B cell (primary cell): Measurements from ENCODE around the gene SZT2. TPM values are rescaled to one million over a fixed set of nuclear protein-coding genes. Genes with fewer than 3 reads are reported as not detected.

Experiments
- ATAC-seq: fragments of 200-7000 bp; cut with Tn5 transposase; one replicate; pipeline ENCODE4 v1.10.0; 2021; ENCODE audit warnings: low read depth, mild to moderate bottlenecking, moderate number of reproducible peaks, moderate library complexity
- CTCF ChIA-PET: fragments of 350-600 bp; sonication (Branson Sonifier 250); formaldehyde crosslinking; loops from one replicate; lab custom pipeline; 2021; ENCODE audit warnings: antibody characterized with exemption, inconsistent platforms; lab: Charles Lee
- POLR2A ChIA-PET: fragments of 350-600 bp; sonication (Branson Sonifier 250); formaldehyde crosslinking; loops from one replicate; lab custom pipeline; 2021; ENCODE audit warnings: antibody characterized with exemption; lab: Charles Lee
- DNase-seq: peaks from one replicate; pipeline ENCODE4 v3.0.0; 2013
- H2AFZ ChIP-seq: 2 replicates; pipeline ENCODE4 v1.6.1; 2012; ENCODE audit warnings: mild to moderate bottlenecking, low read depth, low read length; ENCODE audit not compliant: insufficient read depth, poor library complexity, severe bottlenecking
- H3K27ac ChIP-seq, 2 donors: 1 replicate in 1 of 2; 2 replicates in 1 of 2; pipeline ENCODE4 v1.5.1; 2012 to 2013; ENCODE audit warnings: low read length in 2 of 2, mild to moderate bottlenecking in 2 of 2, moderate library complexity in 1 of 2
- H3K27me3 ChIP-seq, 4 experiments: fragments of 200-600 bp in 1 of 4; sonication (generic) in 1 of 4; replicated peaks in 1 of 4; 1 replicate in 2 of 4; 2 replicates in 2 of 4; pipeline versions ENCODE4 v1.6.1 to v1.7.0; 2013 to 2016; ENCODE audit warnings: low read length in 3 of 4, mild to moderate bottlenecking in 2 of 4, mixed read lengths in 1 of 4, moderate library complexity in 1 of 4; ENCODE audit not compliant: insufficient read depth in 4 of 4, control insufficient read depth in 3 of 4; ENCODE audit errors: control extremely low read depth in 1 of 4
- H3K36me3 ChIP-seq, 2 experiments: replicated peaks in 1 of 2; 1 replicate in 1 of 2; 2 replicates in 1 of 2; pipeline versions ENCODE4 v1.6.1 to v1.7.1; 2013; ENCODE audit warnings: low read length in 1 of 2; ENCODE audit not compliant: insufficient read depth in 2 of 2, control insufficient read depth in 1 of 2; ENCODE audit errors: control extremely low read depth in 1 of 2, extremely low read depth in 1 of 2
- H3K4me1 ChIP-seq, 2 donors: fragments of 200-600 bp in 1 of 2; sonication (generic) in 1 of 2; 1 replicate in 1 of 2; 2 replicates in 1 of 2; pipeline versions ENCODE4 v1.5.1 to v1.6.1; 2013 to 2017; ENCODE audit warnings: low read length in 2 of 2; ENCODE audit not compliant: control insufficient read depth in 2 of 2, insufficient read depth in 2 of 2
- H3K4me2 ChIP-seq: replicated peaks from 2 replicates; pipeline ENCODE3; 2012; ENCODE audit warnings: mild to moderate bottlenecking, low read depth, low read length; ENCODE audit not compliant: poor library complexity, severe bottlenecking
- H3K4me3 ChIP-seq, 5 experiments: fragments of 200-600 bp in 1 of 5; sonication (generic) in 1 of 5; 1 replicate in 3 of 5; 2 replicates in 2 of 5; pipeline versions ENCODE4 v1.5.1 to v1.7.0; 2011 to 2016; ENCODE audit warnings: low read length in 4 of 5, mild to moderate bottlenecking in 4 of 5, low read depth in 2 of 5, control low read depth in 1 of 5, moderate library complexity in 1 of 5; ENCODE audit not compliant: insufficient read depth in 1 of 5; ENCODE audit errors: control extremely low read depth in 1 of 5, extremely low read depth in 1 of 5
- H3K79me2 ChIP-seq: fragments of 200-600 bp; sonication (generic); one replicate; pipeline ENCODE4 v1.6.0; 2016; ENCODE audit warnings: low read length; ENCODE audit not compliant: control insufficient read depth, insufficient read depth
- H3K9ac ChIP-seq: fragments of 200-600 bp; sonication (generic); 2 replicates; pipeline ENCODE4 v1.6.1; 2017; ENCODE audit warnings: mild to moderate bottlenecking, low read length, moderate library complexity
- H3K9me3 ChIP-seq, 3 donors: one replicate each; pipeline versions ENCODE4 v1.6.1 to v1.7.1; 2013; ENCODE audit warnings: low read length in 2 of 3; ENCODE audit not compliant: control insufficient read depth in 2 of 3, insufficient read depth in 1 of 3; ENCODE audit errors: control extremely low read depth in 1 of 3
- H4K20me1 ChIP-seq: 2 replicates; pipeline ENCODE4 v1.6.0; 2012; ENCODE audit warnings: mild to moderate bottlenecking, low read length; ENCODE audit not compliant: insufficient read depth, control insufficient read depth, poor library complexity, severe bottlenecking
- H3K27ac Mint-ChIP-seq: one replicate; pipeline ENCODE4 v1.8.0; 2021; ENCODE audit warnings: mixed read lengths
- H3K27me3 Mint-ChIP-seq: one replicate; pipeline ENCODE4 v1.8.0; 2021; ENCODE audit warnings: mixed read lengths
- H3K4me1 Mint-ChIP-seq: one replicate; pipeline ENCODE4 v1.8.0; 2021; ENCODE audit warnings: mixed read lengths
- H3K4me3 Mint-ChIP-seq: one replicate; pipeline ENCODE4 v1.8.0; 2021; ENCODE audit warnings: mixed read lengths
- H3K9me3 Mint-ChIP-seq: one replicate; pipeline ENCODE4 v1.8.0; 2022; ENCODE audit warnings: mixed read lengths; ENCODE audit not compliant: insufficient read depth
- CTCF ChIP-seq: fragments of 200-600 bp; IDR thresholded peaks from one replicate; pipeline ENCODE4 v1.8.0; 2022; ENCODE audit warnings: antibody characterized with exemption, mild to moderate bottlenecking
- EZH2 ChIP-seq: IDR thresholded peaks from 2 replicates; pipeline ENCODE4 v1.6.1; 2012; ENCODE audit warnings: borderline replicate concordance, low read depth, mild to moderate bottlenecking, moderate library complexity, low read length; ENCODE audit not compliant: insufficient read depth, poor library complexity, severe bottlenecking
- WGBS: methylation state at CpG from one replicate; pipeline ENCODE4 v1.1.5; 2013; ENCODE audit warnings: missing lambda C conversion rate; ENCODE audit not compliant: insufficient coverage; 5-methylcytosine and 5-hydroxymethylcytosine counted together
- intact Hi-C: fragments of 100-400 bp; cut with micrococcal nuclease; formaldehyde crosslinking; loops from one replicate; pipeline ENCODE4 v1.10.0; 2022
- polyA plus RNA-seq: library from polyadenylated mRNA; depleted of rRNA; stranded (reverse); fragments of >200 nt; gene quantifications from 2 replicates; pipeline ENCODE4 v1.2.3, GENCODE V29; 2012
- total RNA-seq, 2 donors: library from RNA; stranded (reverse); fragments of 120-200 nt in 1 of 2; gene quantifications; 1 replicate in 1 of 2; 2 replicates in 1 of 2; pipeline versions ENCODE4 v1.2.3 to v1.2.4, GENCODE V29; 2013 to 2022

The SZT2 gene
- total and polyA plus RNA-seq, 2 donors (not counting 1 experiment from before 2014, with no cell fraction given), result 41.4 to 197 TPM

DNA sequence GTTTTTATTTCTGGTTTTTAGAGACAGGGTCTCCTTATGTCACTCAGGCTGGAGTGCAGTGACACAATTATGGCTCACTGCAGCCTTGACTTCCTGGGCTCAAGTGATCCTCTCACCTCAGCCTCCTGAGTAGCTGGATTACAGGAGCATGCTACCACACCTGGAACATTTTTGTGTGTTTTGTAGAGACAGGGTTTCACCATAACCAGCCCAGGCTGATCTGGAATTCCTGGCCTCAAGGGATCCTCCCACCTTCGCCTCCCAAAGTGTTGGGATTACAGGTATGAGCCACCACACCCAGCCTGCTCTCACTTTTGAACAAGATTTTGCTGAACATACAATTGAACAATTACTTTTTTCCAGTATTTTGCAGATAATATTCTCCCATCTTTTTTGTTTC lies 88.0 kb downstream of the SZT2 start:
- Histone ChIP-seq H3K27me3 (no peaks in the 10 kb centered on the region), H3K9ac (no peak overlapping the region), H3K4me1 (no peaks in the 10 kb centered on the region), H3K4me2 (no peak overlapping the region), H3K36me3 (no peaks in the 10 kb centered on the region), H3K4me3 (no peak overlapping the region), H4K20me1 (no peaks in the 10 kb centered on the region), H3K27ac (no peak overlapping the region), H2AFZ (no peak overlapping the region), H3K9me3 (no peaks in the 10 kb centered on the region), H3K79me2 (no peaks in the 10 kb centered on the region)
- peaks cover 1% of the 10 kb centered on the region for H3K4me1 Mint-ChIP-seq
- ATAC-seq (no peak), DNase-seq (no peak)
- 80% methylated on average over 1 of the region's 1 CpG for WGBS
- H3K9me3 Mint-ChIP-seq, result no peaks in the 10 kb centered on the region
- no peak for TF ChIP-seq CTCF
- TF ChIP-seq EZH2, result no peak
- H3K4me3 Mint-ChIP-seq, result no peak overlapping the region
- H3K27ac Mint-ChIP-seq, result no peak overlapping the region
- peaks cover 33% of the 10 kb centered on the region for H3K27me3 Mint-ChIP-seq
- intact Hi-C loops, result no loop called here
- CTCF ChIA-PET, result no interaction called here
- POLR2A ChIA-PET, result no interaction called here

- no peak for TF ChIP-seq CTCF
- TF ChIP-seq EZH2, result no peak
- H3K4me1 Mint-ChIP-seq, result no peaks in the 10 kb centered on the region
- Histone ChIP-seq H3K9me3 (peaks cover 0 to 4% (median 0%) of the 10 kb centered on the region in 3 donors), H2AFZ (no peak overlapping the region), H3K27ac (no peak overlapping the region), H3K79me2 (no peaks in the 10 kb centered on the region), H3K9ac (no peak overlapping the region), H3K36me3 (no peaks in the 10 kb centered on the region), H3K4me1 (no peaks in the 10 kb centered on the region), H3K4me2 (no peak overlapping the region), H4K20me1 (no peaks in the 10 kb centered on the region), H3K4me3 (no peak overlapping the region), H3K27me3 (no peaks in the 10 kb centered on the region)
- no peak overlapping the region for H3K4me3 Mint-ChIP-seq
- no peaks in the 10 kb centered on the region for H3K9me3 Mint-ChIP-seq
- intact Hi-C loops, result no loop called here
- CTCF ChIA-PET, result no interaction called here
- WGBS, result no CpG with 5 or more reads among the region's 3 CpGs
- H3K27me3 Mint-ChIP-seq, result peaks cover 28% of the 10 kb centered on the region
- POLR2A ChIA-PET, result no interaction called here
- no peak overlapping the region for H3K27ac Mint-ChIP-seq
- ATAC-seq (no peak), DNase-seq (no peak)
Observed at GRCh38 chr1:43479414-43479813, 89.7 kb downstream of the SZT2 start.
